Thoracic aorta (tissue), 2 donors: ENCODE data around the gene CHRNB1. TPM values are rescaled to one million over a fixed set of nuclear protein-coding genes. Genes with fewer than 3 reads are reported as not detected.

ENCODE experiments used
- ATAC-seq: fragments of 150-250 bp; one replicate; pipeline ENCODE4 v1.8.0; 2017; ENCODE audit warnings: low read depth; ENCODE audit not compliant: insufficient number of reproducible peaks, low FRiP score
- DNase-seq: peaks from one replicate; pipeline ENCODE4 v3.0.0-alpha.2; 2020; ENCODE audit warnings: low spot score
- H3K27ac ChIP-seq, 2 donors: fragments of 200-600 bp; sonication (generic); 1 replicate in 1 of 2; 2 replicates in 1 of 2; pipeline ENCODE4 v1.5.1; 2016; ENCODE audit warnings: mild to moderate bottlenecking in 2 of 2, moderate library complexity in 2 of 2
- H3K27me3 ChIP-seq: fragments of 200-600 bp; sonication (generic); replicated peaks from 2 replicates; pipeline ENCODE4 v1.6.0; 2016; ENCODE audit warnings: mild to moderate bottlenecking; ENCODE audit not compliant: insufficient read depth
- H3K36me3 ChIP-seq: fragments of 200-600 bp; sonication (generic); one replicate; pipeline ENCODE4 v1.5.1; 2016
- H3K4me1 ChIP-seq, 2 donors: fragments of 200-600 bp; sonication (generic); 1 replicate in 1 of 2; 2 replicates in 1 of 2; pipeline versions ENCODE4 v1.5.1 to v1.6.0; 2016; ENCODE audit warnings: low read depth in 2 of 2, mild to moderate bottlenecking in 1 of 2; ENCODE audit not compliant: control insufficient read depth in 1 of 2
- H3K4me3 ChIP-seq: fragments of 200-600 bp; sonication (generic); 2 replicates; pipeline ENCODE4 v1.5.1; 2016; ENCODE audit warnings: mild to moderate bottlenecking
- H3K9me3 ChIP-seq: fragments of 200-600 bp; sonication (generic); 2 replicates; pipeline ENCODE4 v1.5.1; 2016
- CTCF ChIP-seq: fragments of 200-600 bp; sonication (generic); IDR thresholded peaks from one replicate; pipeline ENCODE4 v1.5.1; 2019; ENCODE audit warnings: antibody characterized with exemption
- total RNA-seq, 2 donors: library from RNA; depleted of rRNA; stranded (reverse); fragments of >200 nt; gene quantifications; one replicate each; pipeline versions ENCODE4 v1.1.0 to v1.2.3, GENCODE V29; 2016

The CHRNB1 gene
- total RNA-seq, 2 donors from 2014 or later: 11.6 to 17.6 TPM

GRCh38 chr17:7491583-7491982 lies 46.7 kb downstream of the CHRNB1 start:
- Histone ChIP-seq H3K27ac (no peak overlapping the region), H3K4me1 (peaks cover 17 to 34% of the 10 kb centered on the region in 2 donors), H3K27me3 (no peaks in the 10 kb centered on the region), H3K36me3 (peaks cover 9% of the 10 kb centered on the region), H3K9me3 (no peaks in the 10 kb centered on the region), H3K4me3 (no peak overlapping the region)
- no peak for TF ChIP-seq CTCF
- ATAC-seq (no peak), DNase-seq (no peak)

- TF ChIP-seq CTCF: no peak
- Histone ChIP-seq H3K4me3 (no peak overlapping the region), H3K9me3 (no peaks in the 10 kb centered on the region), H3K4me1 (peaks cover under 1 to 13% of the 10 kb centered on the region in 2 donors), H3K36me3 (peaks cover 32% of the 10 kb centered on the region), H3K27ac (no peak overlapping the region), H3K27me3 (no peaks in the 10 kb centered on the region)
- ATAC-seq: no peak
- no peak for DNase-seq
These were observed 49.1 kb downstream of the CHRNB1 start for GRCh38 chr17:7493941-7494340.

- H3K36me3 ChIP-seq: peaks cover 51% of the 10 kb centered on the region
- TF ChIP-seq CTCF: no peak
- ATAC-seq (no peak), DNase-seq (no peak)
- H3K27me3 ChIP-seq: no peaks in the 10 kb centered on the region
- no peaks in the 10 kb centered on the region for H3K9me3 ChIP-seq
- H3K27ac ChIP-seq: no peak overlapping the region
- no peak overlapping the region for H3K4me3 ChIP-seq
- peaks cover 0 to 3% of the 10 kb centered on the region in 2 donors for H3K4me1 ChIP-seq
These were observed 51.1 kb downstream of the CHRNB1 start for GRCh38 chr17:7495906-7496434.

- DNase-seq (no peak), ATAC-seq (no peak)
- Histone ChIP-seq H3K4me3 (no peak overlapping the region), H3K27ac (no peak overlapping the region), H3K9me3 (no peaks in the 10 kb centered on the region), H3K4me1 (no peaks in the 10 kb centered on the region), H3K27me3 (no peaks in the 10 kb centered on the region), H3K36me3 (peaks cover 57% of the 10 kb centered on the region)
- no peak for TF ChIP-seq CTCF
These were observed 51.8 kb downstream of the CHRNB1 start for GRCh38 chr17:7496470-7497183.

- ATAC-seq (no peak), DNase-seq (no peak)
- Histone ChIP-seq H3K4me1 (no peaks in the 10 kb centered on the region), H3K36me3 (peaks cover 63% of the 10 kb centered on the region), H3K27me3 (no peaks in the 10 kb centered on the region), H3K4me3 (no peak overlapping the region), H3K9me3 (no peaks in the 10 kb centered on the region), H3K27ac (no peak overlapping the region)
- no peak for TF ChIP-seq CTCF
These were observed 52.4 kb downstream of the CHRNB1 start for GRCh38 chr17:7497228-7497627.
